Breast epithelium (tissue), 3 donors: ENCODE results near the gene LRRC1.

Experiments used
- CTCF ChIP-seq, 3 donors: fragments of 450-650 bp; IDR thresholded peaks; one replicate each; pipeline ENCODE4 v1.5.1; 2016 to 2017; ENCODE audit warnings: antibody characterized with exemption in 3 of 3, mild to moderate bottlenecking in 3 of 3, moderate library complexity in 3 of 3
- POLR2A ChIP-seq: fragments of 450-650 bp; IDR thresholded peaks from one replicate; pipeline ENCODE4 v1.6.1; 2016; ENCODE audit warnings: antibody characterized with exemption, mild to moderate bottlenecking, moderate library complexity
- POLR2AphosphoS5 ChIP-seq, 3 donors: sonication (generic); formaldehyde crosslinking; IDR thresholded peaks; one replicate each; pipeline ENCODE4 v1.6.1; 2017; ENCODE audit warnings: antibody characterized with exemption in 3 of 3

- no peak for TF ChIP-seq POLR2AphosphoS5 (IDR thresholded peaks at IDR 0.05)
- no peak for TF ChIP-seq CTCF (IDR thresholded peaks at IDR 0.05)
- TF ChIP-seq POLR2A, result no peak
Measured at GRCh38 chr6:53847796-53848314, 53.0 kb downstream of the LRRC1 start.
